Spinal cord (tissue), 10 donors: ENCODE measurements around the gene SLC7A1. TPM values are rescaled to one million over a fixed set of nuclear protein-coding genes. Genes with fewer than 3 reads are reported as not detected.

Source experiments
- DNase-seq, 6 donors: peaks; one replicate each; pipeline versions ENCODE4 v3.0.0 to v3.0.0-alpha.2; 2013 to 2015; ENCODE audit warnings: low spot score in 6 of 6, low read depth in 4 of 6
- H3K27ac ChIP-seq: one replicate; pipeline ENCODE4 v1.5.1; 2013; ENCODE audit warnings: low read depth, low read length, control low read depth
- H3K27me3 ChIP-seq: one replicate; pipeline ENCODE4 v1.6.1; 2013; ENCODE audit warnings: low read length; ENCODE audit not compliant: control insufficient read depth, insufficient read depth
- H3K36me3 ChIP-seq: one replicate; pipeline ENCODE4 v1.6.1; 2013; ENCODE audit warnings: low read length; ENCODE audit not compliant: control insufficient read depth, insufficient read depth
- H3K4me1 ChIP-seq: one replicate; pipeline ENCODE4 v1.6.1; 2013; ENCODE audit warnings: low read length; ENCODE audit not compliant: control insufficient read depth, insufficient read depth
- H3K4me3 ChIP-seq: one replicate; pipeline ENCODE4 v1.5.1; 2013; ENCODE audit warnings: low read depth, low read length, control low read depth
- H3K9me3 ChIP-seq: one replicate; pipeline ENCODE4 v1.6.1; 2013; ENCODE audit warnings: low read length; ENCODE audit not compliant: control insufficient read depth, insufficient read depth
- WGBS: methylation state at CpG from one replicate; pipeline ENCODE4 v1.1.5; 2013; ENCODE audit warnings: missing lambda C conversion rate; ENCODE audit not compliant: insufficient coverage; 5-methylcytosine and 5-hydroxymethylcytosine counted together
- polyA plus RNA-seq, 2 donors: library from polyadenylated mRNA; unstranded; fragments of 120-200 nt; gene quantifications; one replicate each; pipeline ENCODE4 v1.2.1, GENCODE V29; 2013; ENCODE audit not compliant: insufficient read length in 2 of 2
- total RNA-seq, 2 donors: library from RNA; depleted of rRNA in 1 of 2; stranded (reverse); fragments of 120-200 nt in 1 of 2; fragments of >200 nt in 1 of 2; gene quantifications; one replicate each; pipeline versions ENCODE4 v1.2.3 to v1.2.4, GENCODE V29; 2013 to 2014
- donor health status: healthy.

SLC7A1 gene
- total and polyA plus RNA-seq, 4 donors = 25.7 to 57.5 (median 42.5) TPM

DNA sequence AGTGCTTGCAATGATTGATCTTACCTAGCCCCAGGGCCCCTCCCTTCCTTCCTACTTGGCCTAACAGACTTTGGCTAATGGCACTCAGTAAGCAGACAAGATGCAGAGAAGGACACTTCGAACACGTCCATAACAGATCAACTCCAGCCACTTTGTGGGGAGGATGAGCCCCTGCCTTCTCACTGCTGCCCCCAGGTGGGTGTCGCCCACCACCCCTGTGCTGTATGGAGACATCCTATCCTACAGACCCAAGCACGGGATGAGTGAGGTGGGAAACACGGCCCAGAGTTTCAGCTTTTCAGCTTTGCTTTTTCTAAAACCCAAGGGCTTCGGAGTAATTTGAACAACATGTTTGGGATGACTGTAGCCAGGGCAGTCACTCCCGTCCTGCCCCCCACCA is 5.5 kb downstream of the SLC7A1 start:
- no peak for DNase-seq
- Histone ChIP-seq H3K4me1 (peaks cover 35% of the 10 kb centered on the region), H3K4me3 (no peak overlapping the region), H3K36me3 (peaks cover 6% of the 10 kb centered on the region), H3K27me3 (no peaks in the 10 kb centered on the region), H3K27ac (no peak overlapping the region), H3K9me3 (no peaks in the 10 kb centered on the region)
- WGBS = 82% methylated on average over 5 of the region's 7 CpGs

DNA sequence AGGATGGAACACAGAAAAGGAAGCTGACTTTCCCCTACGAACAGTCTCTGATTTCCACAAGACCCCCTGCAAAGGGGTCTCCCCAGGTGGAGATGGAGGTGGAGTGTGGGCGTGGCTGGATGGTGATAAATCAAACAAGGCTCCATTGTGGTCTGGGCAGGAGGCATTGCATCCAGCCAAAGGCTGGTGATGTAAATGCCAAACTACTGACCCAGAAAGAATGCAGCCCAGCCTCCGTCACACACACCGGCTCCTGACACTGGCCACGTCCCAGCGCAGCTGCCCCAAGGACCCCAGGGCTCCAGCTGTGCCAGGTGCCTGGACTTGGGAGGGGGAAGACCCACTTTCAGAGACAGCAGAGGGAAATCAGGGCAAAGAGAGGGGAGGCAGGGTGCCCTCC is 6.3 kb downstream of the SLC7A1 start:
- 73% methylated on average over 5 of the region's 6 CpGs for WGBS
- DNase-seq = no peak

DNA sequence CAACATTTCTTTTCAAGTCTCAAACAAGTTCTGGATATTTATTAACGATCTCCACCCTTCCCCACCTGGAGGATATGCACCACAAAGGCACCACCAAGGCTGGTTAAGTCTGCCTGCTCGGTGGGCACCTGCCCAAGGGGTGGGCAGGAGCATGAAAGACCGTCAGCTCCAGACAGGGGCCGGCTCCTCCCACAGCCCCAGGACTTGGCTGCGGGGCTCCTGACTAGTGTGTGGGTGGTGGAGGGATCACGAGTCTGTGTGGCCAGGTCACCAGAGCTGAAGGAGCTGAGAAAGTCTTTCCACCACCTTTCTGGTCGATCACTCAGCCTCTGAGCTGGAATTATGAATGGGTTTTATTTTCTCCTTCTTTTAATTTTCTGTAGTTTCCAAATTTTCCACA is 7.8 kb downstream of the SLC7A1 start:
- Histone ChIP-seq H3K36me3 (peaks cover 6% of the 10 kb centered on the region), H3K4me1 (peaks cover 36% of the 10 kb centered on the region), H3K27me3 (no peaks in the 10 kb centered on the region), H3K9me3 (no peaks in the 10 kb centered on the region), H3K4me3 (no peak overlapping the region), H3K27ac (no peak overlapping the region)
- DNase-seq = no peak
- 80% methylated on average over 1 of the region's 7 CpGs for WGBS

More for the DNA sequence above, 6.3 kb downstream of the SLC7A1 start:
- H3K4me1 ChIP-seq = peaks cover 35% of the 10 kb centered on the region
- peaks cover 6% of the 10 kb centered on the region for H3K36me3 ChIP-seq
- H3K27me3 ChIP-seq = no peaks in the 10 kb centered on the region
- no peak overlapping the region for H3K4me3 ChIP-seq
- H3K9me3 ChIP-seq = no peaks in the 10 kb centered on the region
- H3K27ac ChIP-seq = no peak overlapping the region

DNA sequence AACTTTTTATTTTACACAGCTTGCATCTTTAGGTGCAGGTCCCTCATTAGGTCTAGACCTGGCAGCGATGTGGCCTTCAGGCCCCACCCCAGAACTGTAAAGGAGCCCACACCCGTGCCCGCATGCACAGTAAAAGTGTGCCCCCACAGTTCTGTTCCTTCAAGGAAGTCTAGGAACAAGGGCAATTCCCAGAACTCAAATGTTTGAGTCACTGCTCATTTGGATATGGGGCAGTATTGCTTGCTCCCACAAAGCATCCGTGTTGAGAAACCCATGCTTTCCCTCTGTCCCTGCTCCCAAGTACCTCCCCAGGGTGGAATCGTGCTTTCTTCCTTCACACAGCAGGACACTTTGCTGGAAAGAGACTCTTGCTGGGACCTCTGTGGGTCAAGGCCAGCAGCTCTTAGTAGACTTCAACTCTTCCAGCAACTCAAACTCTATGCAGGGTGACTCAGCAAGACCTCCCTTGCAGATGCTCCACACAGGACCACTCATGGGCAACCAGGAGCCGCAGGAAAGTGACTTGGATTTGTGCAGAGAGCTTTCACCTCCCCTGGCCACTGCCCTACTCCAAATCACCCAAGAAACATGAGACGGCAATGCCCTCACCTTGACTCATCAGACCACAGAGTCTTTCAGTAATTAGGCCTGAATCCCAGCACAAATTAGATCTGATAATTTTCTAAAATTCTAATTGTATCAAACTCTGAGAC is 12.3 kb downstream of the SLC7A1 start:
- no peak overlapping the region for H3K4me3 ChIP-seq
- peaks cover 3% of the 10 kb centered on the region for H3K36me3 ChIP-seq
- WGBS = 87% methylated on average over 7 of the region's 7 CpGs
- peak overlapping the region; percentile 6 for H3K27ac ChIP-seq
- peaks cover 29% of the 10 kb centered on the region for H3K4me1 ChIP-seq
- no peak for DNase-seq
- no peaks in the 10 kb centered on the region for H3K27me3 ChIP-seq
- no peaks in the 10 kb centered on the region for H3K9me3 ChIP-seq

DNA sequence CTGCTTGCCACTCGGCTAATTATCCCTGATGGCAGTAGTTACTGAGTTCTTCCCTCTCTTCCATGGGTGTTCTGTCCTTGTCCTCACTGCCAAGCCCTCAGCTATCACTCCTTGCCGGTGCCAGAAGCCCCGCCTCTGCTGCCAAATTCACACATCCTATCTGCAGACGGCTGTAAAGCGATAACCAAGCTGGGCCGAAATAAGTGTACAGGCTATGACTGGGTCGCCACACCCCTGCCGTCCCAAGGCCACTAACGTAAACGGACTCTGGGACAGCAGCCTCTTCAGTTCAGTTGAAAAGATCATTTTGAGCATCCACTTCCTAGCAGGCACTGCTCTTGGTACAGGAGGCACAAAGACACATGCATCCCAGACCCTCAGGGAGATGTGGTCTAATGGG is 13.3 kb downstream of the SLC7A1 start:
- Histone ChIP-seq H3K4me1 (peaks cover 33% of the 10 kb centered on the region), H3K27ac (no peak overlapping the region)
- 69% methylated on average over 10 of the region's 10 CpGs for WGBS

DNA sequence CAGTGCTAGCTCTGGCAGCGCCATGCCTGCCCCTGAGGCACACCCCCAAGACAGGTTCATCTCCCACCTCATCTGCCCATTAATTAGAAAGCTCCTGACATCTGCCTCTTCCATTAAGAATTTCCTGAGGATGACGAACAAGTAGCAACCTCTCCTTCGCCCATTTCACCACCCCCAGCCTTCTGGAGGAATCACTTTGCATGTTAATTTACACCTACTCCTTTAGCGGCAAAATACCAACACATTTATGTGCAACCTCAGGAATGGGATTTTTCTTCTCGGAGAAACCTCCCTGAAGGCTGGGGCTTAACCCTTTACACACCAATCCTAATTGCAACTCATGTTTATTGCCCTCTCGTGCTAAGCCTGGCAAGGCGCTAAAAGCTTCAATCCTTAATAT is 13.8 kb downstream of the SLC7A1 start:
- Histone ChIP-seq H3K4me1 (peaks cover 37% of the 10 kb centered on the region), H3K4me3 (no peak overlapping the region), H3K36me3 (no peaks in the 10 kb centered on the region), H3K27ac (no peak overlapping the region), H3K27me3 (no peaks in the 10 kb centered on the region), H3K9me3 (no peaks in the 10 kb centered on the region)
- 37% methylated on average over 6 of the region's 7 CpGs for WGBS
- DNase-seq = no peak

More for the DNA sequence above, 13.3 kb downstream of the SLC7A1 start:
- Histone ChIP-seq H3K36me3 (no peaks in the 10 kb centered on the region), H3K9me3 (no peaks in the 10 kb centered on the region), H3K27me3 (no peaks in the 10 kb centered on the region), H3K4me3 (no peak overlapping the region)
- no peak for DNase-seq

DNA sequence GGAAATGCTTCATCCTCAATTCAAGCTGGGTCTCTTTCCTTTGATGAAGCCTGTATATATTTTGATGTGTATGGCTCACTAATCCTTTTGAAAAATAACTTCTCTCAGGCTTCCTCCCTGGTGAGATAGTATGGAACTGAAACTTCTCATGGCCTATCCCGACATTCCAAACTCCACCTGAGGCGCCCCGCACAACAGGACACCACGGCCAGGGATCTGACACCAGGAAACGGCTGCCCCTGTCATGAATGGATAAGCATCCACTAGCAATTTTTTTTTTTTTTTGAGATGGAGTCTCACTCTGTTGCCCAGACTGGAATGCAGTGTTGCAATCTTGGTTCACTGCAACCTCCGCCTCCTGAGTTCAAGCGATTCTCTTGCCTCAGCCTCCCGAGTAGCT is 16.4 kb downstream of the SLC7A1 start:
- no peak overlapping the region for H3K27ac ChIP-seq
- WGBS = 100% methylated on average over 1 of the region's 8 CpGs
- H3K9me3 ChIP-seq = no peaks in the 10 kb centered on the region
- H3K4me3 ChIP-seq = no peak overlapping the region
- H3K27me3 ChIP-seq = no peaks in the 10 kb centered on the region
- DNase-seq = no peak
- H3K4me1 ChIP-seq = peaks cover 41% of the 10 kb centered on the region
- no peaks in the 10 kb centered on the region for H3K36me3 ChIP-seq

DNA sequence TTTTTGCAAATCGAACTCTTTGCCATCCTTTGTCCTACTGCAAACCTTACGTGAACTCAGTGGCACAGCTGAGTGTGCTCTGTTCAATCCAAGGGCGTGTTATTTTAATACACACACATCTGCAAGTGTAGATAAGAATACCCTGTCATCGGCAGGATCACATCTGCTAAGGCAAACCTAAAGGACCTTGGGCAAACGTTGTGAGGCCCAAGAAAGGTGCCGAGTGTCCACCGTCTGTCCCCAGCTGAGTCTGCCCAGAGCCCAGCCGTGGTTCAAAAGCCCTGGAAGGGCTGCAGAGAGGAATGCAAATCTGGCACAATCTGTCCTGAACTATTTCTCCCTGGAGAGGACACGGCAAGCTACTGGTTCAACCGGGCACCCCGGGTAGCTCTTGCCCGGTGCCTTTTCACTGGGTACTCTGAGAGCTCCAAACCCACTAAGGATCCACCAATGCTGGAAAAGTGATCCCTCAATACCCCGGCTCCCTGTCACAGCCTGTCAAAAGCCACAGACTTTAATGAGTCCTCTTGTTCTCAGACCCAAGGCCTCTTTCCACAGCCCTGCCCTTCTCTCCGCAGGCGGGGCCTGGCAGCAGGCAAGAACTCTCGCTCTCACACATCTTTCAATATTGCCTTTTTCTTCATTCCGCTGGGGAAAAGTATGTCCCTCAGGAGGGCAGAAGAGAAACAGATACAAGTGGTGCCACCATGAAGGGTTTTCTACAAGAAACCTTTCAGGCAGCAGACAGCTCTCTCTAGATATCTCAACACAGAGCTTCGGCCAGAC is 17.0 kb downstream of the SLC7A1 start:
- Histone ChIP-seq H3K4me1 (peaks cover 45% of the 10 kb centered on the region), H3K9me3 (no peaks in the 10 kb centered on the region), H3K4me3 (no peak overlapping the region), H3K36me3 (no peaks in the 10 kb centered on the region), H3K27ac (no peak overlapping the region), H3K27me3 (no peaks in the 10 kb centered on the region)
- no peak for DNase-seq
- 94% methylated on average over 13 of the region's 18 CpGs for WGBS

DNA sequence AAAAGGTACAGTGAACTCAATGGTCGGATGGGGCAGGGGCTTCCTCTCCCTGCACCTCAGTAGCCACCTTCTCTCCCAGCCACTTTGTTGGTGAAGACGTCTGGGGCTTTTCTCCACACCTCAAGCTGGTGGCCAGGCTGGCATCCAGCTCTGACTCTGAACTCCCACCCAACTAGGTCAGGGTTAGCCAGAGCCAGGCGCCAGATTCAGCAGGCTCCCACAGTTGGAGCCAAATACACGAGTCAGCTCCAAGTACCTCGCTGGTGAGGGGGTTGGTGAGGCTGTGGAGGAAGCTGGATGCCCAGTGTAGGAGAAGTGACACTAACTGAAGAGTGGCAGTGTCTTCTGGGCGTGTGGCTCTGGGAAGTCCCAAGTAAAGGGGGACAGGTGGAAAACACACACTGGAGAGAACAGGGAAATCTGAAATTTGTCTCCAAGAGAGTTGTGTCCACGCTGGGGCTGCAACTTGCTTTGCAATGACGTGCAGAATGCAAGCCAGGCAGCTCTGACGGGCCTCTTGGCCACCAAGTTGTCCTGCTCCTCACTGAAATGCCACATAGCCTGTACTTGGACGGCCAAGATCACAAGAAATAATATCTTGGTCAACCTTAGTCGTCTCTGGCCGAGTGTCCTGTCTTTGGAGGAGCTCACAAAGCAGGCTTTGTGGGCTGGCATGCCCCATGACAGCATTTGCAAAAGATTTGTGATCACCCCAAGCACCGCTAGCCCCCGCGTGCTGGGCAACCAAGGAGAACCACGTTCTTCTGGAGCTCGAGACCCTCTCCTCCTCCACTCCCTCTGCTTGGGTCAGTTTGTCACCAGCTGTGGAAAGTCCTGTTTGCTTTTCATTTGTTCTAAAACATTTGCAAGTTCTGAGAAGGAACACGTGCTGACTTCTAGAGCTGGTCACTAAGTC is 18.1 kb downstream of the SLC7A1 start:
- H3K4me1 ChIP-seq = peaks cover 40% of the 10 kb centered on the region
- 77% methylated on average over 18 of the region's 18 CpGs for WGBS
- no peaks in the 10 kb centered on the region for H3K36me3 ChIP-seq
- H3K4me3 ChIP-seq = no peak overlapping the region
- H3K9me3 ChIP-seq = no peaks in the 10 kb centered on the region
- DNase-seq = peak in 1 of 6 donors; percentile 27
- no peaks in the 10 kb centered on the region for H3K27me3 ChIP-seq
- H3K27ac ChIP-seq = peak overlapping the region; percentile 48
